IMR-90 (cell line): ENCODE measurements around the gene TLCD5.

Experiments used
- CHD1 ChIP-seq: IDR thresholded peaks from 2 replicates; pipeline ENCODE4 v1.6.1; 2012; ENCODE audit warnings: low read depth, low read length, improper control_type of control experiment
- MAFK ChIP-seq: IDR thresholded peaks from 2 replicates; pipeline ENCODE4 v1.6.1; 2012; ENCODE audit warnings: low read depth, low read length, improper control_type of control experiment
- MXI1 ChIP-seq: IDR thresholded peaks from 2 replicates; pipeline ENCODE4 v1.6.1; 2012; ENCODE audit warnings: low read depth, mild to moderate bottlenecking, low read length, moderate library complexity, borderline replicate concordance
- POLR2A ChIP-seq: IDR thresholded peaks from 2 replicates; pipeline ENCODE4 v1.6.1; 2012; ENCODE audit warnings: mild to moderate bottlenecking, low read depth, low read length
- TF ChIP-seq, protein P1 (sequence below): conservative IDR thresholded peaks from 2 replicates; pipeline ENCODE4 v1.5.1; 2012; ENCODE audit warnings: mild to moderate bottlenecking, low read depth, low read length, improper control_type of control experiment

GRCh38 chr11:120330045-120330444, 4.9 kb downstream of the TLCD5 start:
- TF ChIP-seq, protein P1, sequence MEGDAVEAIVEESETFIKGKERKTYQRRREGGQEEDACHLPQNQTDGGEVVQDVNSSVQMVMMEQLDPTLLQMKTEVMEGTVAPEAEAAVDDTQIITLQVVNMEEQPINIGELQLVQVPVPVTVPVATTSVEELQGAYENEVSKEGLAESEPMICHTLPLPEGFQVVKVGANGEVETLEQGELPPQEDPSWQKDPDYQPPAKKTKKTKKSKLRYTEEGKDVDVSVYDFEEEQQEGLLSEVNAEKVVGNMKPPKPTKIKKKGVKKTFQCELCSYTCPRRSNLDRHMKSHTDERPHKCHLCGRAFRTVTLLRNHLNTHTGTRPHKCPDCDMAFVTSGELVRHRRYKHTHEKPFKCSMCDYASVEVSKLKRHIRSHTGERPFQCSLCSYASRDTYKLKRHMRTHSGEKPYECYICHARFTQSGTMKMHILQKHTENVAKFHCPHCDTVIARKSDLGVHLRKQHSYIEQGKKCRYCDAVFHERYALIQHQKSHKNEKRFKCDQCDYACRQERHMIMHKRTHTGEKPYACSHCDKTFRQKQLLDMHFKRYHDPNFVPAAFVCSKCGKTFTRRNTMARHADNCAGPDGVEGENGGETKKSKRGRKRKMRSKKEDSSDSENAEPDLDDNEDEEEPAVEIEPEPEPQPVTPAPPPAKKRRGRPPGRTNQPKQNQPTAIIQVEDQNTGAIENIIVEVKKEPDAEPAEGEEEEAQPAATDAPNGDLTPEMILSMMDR = no peak
- TF ChIP-seq POLR2A (no peak), MXI1 (no peak), MAFK (no peak), CHD1 (no peak)
